Measurements from ENCODE around the gene MAST2.
"Not testable (repeated sequence)": the region's sequence is repeated elsewhere in the genome, so short reads cannot be mapped to it uniquely, and the experiment has no call there.

Gene MAST2

DNA sequence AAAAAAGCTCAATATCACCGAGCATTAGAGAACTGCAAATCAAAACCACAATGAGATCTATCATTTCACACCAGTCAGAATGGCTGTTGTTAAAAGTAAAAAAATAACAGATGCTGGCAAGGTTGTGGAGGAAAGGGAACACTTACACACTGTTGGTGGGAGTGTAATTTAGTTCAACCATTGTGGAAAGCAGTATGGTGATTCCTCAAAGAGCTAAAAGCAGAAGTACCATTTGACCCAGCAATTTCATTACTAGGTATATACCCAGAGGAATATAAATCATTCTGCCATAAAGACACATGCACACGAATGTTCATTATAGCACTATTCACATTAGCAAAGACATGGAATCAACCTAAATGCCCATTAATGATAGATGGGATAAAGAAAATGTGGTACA, 146.1 kb downstream of the MAST2 start:
- not testable (repeated sequence) for DNase-seq

DNA sequence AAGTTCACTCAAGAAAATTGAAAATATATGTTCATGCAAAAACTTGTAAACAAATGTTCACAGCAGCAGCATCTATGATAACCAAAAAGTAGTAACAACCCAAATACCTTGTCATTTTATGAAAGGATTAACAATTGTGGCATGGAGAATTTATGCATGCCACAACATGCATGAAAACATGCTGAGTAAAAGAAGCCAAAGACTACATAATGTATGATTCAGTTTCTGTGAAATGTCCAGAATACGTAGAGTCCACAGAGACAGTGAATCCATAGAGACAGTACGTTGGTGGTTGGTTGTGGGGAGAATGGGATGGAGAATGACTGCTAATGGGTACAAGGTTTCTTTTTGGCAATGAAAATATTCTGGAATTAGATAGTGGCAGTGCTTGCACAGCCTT, 148.7 kb downstream of the MAST2 start:
- no peak for DNase-seq

DNA sequence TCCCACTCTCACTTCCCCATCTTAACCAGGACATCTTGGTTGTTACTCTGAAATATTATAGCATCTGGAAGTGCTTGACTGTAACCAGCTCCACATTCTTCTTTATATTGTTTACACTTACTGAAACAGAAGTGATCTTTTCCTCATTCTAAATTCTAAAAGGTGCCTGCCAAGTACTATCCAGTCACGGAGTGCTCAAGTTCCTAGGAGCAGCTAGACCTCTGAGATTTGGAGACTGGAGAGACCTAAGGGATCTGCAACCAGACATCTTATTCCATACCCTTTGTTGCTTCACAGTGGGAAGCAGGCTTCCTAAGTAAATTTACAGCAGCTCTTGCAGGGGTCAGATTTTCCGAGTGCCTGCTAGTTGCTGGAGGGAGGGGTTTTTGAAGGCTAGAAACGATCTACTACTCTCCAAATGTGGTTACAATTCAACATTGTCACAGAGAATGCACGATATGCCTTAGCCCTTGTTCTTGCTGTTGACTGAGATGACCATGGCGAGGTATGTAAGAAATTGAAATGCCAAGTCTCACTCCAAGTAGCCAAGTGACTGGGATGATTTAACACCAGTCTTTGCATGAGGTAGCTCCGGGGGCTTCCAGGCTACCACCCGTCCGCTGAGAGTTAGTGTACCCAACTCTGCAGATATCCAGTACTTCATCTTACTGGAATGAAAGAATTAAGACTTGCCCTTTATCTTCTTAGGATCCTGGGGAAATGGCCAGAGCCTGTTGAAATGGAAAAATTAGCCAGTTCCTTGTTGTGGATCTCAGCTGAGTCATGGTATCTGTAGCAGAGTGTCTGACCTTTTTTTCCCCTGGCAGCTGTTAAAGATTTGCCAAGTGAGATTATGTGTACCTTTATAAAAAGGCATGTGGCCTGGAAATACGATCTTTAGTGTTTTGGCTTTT, 150.8 kb downstream of the MAST2 start:
- DNase-seq: no peak

DNA sequence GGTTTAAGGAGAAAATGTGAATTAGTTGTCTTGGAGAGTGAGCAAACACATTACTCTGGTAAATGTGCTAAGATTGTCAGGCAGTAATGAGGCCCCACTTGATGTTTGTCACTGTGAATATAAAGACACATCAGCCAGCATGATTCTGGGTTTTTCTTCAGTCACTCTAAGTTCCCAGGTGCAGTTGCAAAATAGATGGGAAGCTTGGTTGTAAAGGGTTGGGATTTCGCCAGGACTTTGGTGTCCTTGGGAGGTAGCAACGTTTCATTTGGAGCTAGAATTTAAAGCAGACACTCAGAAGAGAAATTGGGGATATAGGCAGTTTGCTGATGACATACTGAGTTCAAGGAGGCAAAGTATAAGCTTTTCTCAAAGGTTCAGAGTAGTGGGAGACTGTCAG, 154.3 kb downstream of the MAST2 start:
- no peak for DNase-seq

DNA sequence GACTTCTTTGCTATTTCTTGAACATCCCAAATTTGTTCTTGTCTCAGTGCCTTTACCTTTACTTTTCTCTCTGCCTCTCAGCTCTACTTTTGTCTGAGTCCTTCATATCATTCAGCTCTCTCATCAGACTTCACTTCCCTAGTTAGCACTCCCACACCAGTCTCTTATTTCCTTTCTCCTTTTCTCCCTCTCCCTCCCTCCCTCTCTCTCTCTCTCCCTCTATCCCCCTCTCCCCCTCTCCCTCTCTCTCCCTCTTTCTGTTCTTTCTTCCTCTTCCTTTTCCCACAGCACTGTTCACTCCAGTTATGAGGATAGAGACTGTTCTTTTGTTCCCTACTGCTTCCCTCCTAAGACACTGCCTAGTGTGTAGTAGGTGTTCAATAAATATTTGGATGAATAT, 154.9 kb downstream of the MAST2 start:
- DNase-seq: no peak

DNA sequence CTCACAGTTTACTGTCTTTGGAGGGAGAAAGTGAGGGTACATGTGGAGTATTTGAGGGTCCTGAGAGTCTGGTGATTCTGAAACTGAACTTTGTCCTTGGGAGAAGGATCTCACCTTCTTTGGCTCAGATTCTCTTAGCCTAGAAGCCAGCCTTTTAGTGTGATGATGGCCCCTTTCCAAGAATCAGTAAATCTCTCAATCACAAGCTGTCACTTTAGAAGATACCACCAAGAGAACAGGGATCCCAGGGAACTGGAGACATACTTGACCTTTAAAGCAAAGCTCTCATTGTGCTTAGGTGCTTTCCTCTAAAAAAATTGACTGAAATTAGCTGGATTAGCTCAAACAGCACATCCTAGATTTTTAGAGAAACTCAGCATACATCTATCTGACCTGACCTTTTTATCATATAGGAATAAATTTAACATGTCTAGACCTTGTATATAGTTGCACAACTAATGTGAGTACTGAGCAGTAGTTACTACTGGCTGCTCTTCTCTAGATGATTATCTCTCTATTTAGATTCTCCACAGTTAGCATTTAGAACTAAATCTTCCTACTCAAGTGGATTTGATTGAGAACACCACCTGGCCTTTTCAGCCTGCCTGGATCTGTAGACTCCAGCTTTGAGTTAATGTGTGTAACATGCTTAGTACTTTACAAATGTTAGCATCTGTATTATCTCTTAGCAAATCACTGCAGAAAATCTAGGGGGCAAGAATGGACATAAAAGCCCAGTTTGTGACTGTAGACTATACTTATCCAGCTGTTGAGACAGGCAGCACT, 157.7 kb downstream of the MAST2 start:
- no peak for DNase-seq

DNA sequence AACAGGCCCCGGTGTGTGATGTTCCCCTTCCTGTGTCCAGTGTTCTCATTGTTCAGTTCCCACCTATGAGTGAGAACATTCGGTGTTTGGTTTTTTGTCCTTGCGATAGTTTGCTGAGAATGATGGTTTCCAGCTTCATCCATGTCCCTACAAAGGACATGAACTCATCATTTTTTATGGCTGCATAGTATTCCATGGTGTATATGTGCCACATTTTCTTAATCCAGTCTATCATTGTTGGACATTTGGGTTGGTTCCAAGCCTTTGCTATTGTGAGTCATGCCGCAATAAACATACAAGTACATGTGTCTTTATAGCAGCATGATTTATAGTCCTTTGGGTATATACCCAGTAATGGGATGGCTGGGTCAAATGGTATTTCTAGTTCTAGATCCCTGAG, 158.5 kb downstream of the MAST2 start:
- DNase-seq: not testable (repeated sequence)

DNA sequence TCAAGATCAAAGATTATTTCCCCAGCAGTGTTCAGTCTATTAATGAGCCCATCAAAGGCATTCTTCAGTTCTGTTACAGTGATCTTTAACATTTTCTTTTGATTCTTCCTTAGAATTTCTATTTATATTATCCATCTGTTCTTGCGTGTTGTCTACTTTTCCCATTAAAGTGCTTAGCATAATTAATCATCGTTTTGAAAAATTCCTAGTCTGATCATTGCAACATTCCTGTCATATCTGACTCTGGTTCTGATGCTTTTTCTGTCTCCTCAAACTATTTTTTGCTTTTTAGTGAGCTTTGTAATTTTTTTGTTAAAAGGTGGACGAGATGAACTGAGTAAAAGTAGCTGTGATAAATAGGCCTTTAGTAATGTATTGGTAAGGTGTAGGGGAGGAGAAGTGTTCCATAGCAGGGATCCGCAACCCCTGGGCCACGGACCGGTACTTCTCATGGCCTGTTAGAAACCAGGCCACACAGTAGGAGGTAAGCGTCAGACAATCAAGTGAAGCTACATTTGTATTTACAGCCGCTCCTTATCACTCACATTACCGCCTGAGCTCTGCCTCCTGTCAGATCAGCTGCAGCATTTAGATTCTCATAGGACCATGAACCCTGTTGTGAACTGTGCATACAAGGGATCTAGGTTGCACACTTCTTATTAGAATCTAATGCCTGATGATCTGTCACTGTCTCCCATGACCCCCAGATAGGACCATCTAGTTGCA, 165.7 kb downstream of the MAST2 start:
- no peak for DNase-seq

DNA sequence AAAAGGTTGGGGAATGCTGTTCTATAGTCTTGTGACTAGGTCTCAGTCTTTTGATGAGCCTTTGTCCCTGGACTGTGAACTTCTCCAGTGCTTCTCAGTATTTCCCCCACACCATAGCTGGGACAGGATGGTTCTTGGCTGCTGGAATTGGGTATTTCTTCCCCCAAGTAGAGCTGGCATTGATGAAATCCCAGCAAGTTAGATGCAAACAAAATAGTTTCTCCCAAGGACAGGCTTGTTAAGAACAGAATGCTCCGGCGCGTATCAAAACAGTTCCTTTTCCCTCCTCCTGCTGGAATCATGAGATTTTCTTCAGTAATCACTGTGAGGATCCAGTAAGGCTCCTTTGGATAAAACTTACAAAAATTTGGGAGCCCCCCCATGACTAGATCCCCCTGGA, 166.5 kb downstream of the MAST2 start:
- no peak for DNase-seq

DNA sequence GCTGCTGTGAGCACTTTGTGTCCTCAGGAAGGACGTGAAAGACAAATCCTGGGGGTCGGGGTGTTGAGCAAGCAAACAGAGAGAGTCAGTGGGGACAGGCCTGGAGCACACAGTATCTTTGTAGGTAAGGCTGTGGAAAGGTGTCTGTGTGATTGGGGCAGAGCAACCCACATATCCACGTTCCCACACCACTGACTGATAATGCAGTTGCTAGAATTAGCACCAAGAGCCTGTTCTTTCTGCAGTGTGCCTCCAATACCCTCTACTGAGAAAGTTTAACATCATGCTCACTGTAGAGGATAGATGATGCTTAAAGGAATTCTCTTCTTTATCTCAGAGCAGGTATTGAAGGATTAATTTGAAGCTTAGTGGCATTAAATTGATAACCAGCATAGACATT, 167.9 kb downstream of the MAST2 start:
- DNase-seq: no peak

DNA sequence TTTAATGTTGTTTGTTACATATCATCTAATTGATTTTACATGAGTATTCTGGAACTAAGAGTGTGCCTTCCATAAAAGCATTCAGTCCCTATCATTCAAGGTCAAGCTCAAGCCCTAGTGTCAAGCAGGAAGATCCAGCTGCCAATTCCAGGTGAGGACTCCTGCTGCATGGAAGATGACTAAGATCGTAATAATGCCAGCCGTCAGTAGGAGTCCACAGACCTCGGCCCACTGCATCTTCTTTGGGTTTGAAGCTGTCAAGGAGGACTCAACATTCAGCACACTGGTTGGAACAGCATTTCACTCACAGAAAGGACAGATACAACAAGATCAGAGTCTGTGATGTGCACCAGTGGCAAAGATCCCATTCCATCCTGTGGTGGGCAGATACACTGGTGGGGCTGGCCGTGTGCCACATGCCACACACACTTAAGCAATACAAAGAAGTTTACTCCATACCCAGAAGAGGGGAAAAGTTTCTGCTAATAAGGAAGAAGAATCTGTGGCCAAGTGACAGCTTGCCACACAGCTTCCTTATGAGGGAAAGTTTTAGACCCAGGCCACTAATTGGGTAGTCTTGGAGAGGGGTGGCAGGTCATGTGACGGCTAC, 168.6 kb downstream of the MAST2 start:
- DNase-seq: no peak

DNA sequence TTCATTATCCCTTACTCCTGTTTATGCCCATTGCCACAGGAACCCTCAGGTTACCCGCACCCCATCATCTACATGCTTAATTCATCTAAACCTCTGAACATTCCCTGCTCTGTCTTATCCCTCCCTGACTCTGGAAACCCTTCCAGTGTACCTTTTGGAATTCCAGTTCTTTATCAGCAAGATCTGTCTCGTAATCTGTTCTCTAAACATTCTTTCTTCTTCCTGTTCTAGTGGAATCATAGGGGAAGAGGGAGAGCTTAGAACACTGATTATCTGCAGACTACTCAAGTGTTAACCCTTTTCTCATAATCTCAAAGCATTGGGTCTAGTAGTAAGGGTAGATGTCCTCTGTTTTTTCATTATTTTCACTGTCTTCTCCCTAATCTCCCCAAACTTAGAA, 169.2 kb downstream of the MAST2 start:
- DNase-seq: no peak

DNA sequence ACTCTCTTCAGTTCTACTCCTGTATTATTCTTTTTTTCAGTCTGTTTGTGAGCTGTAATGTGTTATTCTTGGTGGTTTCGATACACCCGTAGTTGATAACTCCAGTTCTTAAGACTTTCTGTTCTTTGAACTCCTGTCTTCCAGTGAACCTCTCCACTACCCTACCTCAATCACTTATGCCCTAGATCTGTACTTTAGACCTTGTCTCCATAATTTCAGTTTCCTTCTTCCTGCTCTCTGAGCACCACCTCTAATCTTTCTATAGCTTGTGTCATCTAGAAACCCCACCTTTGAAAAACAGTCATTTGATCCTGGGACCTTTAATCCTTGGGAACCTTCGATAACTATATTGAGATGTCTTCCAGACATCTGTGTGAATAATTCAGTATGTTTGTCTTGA, 169.7 kb downstream of the MAST2 start:
- no peak for DNase-seq

DNA sequence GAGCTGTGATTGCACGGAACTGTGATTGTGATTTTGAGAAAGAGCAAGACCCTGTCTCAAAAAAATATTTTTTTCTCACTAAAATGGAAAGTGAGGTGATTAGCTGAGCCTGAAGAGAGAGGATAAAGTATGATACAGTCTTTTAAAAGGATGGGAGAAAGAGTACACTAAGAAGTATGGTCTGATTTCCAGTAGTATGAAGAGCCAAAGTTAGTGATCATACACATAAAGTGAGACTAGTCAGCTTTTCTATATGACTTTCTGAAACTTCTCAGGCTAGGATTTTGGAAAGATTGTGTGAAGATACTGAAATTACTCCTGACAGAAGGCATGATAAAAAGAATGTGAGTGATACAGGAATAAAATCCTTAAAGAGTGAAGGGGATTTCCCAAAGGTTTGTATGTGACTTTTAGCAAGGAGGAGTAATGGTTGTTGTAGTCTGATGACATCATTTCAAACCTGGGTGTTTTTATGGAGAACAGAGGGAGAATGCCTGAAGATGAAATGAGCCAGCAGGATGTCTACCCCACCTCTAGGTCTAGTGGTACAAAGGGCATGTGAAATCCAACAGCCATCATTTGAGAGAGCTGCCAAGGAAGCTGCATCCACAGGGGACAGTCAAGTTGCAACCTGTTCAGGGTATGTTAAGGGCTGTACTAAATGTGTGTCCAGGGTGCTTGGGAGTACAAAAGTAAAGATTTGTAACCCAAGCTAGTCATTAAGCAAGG, 171.3 kb downstream of the MAST2 start:
- DNase-seq: no peak

DNA sequence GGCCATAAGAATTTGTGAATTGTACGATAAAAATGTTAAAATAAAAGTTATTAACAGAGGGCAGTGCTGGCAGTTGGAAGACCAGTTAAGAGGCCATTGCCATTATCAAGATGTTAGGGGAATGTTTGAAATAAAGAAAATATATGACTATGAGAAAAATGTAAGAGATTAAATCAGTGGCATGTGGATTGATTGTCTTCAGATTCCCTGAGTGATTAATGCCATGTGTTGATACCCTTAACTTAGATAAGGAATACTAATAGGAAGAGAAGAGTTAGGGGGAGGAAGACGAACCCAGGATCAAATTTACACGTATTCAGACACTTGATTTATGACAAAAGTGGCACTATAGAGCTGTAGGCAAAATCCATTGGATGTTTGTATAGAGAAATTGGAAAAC, 173.2 kb downstream of the MAST2 start:
- DNase-seq: no peak

DNA sequence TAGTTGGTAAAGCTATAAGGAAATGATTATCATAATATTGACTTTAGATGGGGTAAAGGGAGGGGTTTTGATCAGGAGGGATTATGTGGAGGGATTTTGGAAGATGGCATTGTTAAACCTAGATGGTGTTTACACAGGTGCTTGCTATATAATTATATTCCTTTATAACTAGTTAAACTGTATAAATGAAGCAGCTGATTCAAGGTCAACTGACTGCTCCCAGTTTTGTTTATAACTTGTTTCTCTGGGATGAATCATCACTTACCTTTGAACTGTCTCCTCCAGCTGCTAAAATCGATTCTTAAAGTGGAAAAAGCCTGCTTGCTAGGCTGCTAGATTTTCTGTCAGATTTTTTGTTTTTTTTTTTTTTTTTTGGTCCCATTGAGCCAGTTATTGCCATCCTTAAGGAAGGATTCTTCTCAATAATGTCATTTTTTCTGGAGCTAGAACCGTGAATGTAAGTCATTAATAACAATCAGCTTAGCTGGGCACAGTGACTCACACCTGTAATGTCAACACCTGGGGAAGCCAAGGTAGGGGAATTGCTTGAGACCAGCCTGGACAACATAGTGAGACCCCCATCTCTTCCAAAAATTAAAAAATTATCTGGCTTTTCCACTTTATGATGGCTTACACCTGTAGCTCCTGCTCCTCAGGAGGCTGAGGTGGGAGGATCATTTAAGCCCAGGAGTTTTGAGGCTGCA, 175.8 kb downstream of the MAST2 start:
- no peak for DNase-seq

DNA sequence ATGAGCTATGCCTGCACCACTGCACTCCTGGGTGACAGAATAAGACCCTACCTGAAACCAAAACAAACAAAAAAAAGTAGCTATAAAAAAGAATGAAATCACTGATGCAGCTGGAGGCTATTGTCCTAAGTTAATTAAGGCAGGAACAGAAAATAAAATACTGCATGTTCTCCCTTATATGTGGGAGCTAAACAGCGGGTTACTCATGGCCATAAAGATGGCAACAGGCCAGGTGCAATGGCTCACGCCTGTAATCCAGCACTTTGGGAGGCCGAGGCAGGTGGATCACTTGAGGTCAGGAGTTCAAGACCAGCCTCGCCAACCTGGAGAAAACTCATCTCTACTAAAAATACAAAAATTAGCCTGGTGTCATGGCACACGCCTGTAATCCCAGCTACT, 176.4 kb downstream of the MAST2 start:
- no peak for DNase-seq

DNA sequence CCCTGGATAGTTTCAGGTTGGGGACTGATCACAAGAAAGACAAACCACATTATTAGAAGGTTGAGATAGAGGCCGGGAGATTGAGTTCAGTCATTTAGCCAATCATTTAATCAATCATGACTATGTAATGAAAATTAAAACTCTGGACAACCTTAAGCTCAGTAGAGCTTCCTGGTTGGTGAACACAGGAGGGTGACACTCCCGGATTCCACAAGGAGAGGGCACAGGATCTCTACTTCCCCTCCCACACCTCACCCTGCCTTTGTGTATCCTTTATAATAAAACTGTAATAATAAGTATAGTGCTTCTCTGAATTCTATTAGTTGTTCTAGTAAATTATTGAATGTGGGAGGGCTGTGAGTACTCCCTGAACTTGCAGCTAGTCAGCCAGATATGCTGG, 178.9 kb downstream of the MAST2 start:
- DNase-seq: no peak

DNA sequence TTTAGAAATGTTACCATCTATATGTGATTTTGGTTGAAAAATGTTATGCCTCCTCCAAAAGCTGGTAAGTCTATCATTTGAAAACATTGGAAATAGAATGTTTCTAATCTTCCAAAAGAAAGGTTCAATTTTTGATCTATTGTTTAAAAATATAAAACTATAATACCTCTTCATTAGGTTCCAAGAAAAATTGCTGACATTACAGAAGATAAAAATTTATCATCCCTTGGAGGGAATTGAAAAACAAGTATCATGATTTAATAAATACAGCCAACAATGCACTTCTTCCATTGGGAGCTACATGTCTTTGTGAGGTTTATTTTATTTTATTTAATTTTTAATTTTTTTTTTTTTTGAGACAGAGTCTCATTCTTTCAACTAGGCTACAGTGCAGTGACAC, 180.6 kb downstream of the MAST2 start:
- DNase-seq: no peak

DNA sequence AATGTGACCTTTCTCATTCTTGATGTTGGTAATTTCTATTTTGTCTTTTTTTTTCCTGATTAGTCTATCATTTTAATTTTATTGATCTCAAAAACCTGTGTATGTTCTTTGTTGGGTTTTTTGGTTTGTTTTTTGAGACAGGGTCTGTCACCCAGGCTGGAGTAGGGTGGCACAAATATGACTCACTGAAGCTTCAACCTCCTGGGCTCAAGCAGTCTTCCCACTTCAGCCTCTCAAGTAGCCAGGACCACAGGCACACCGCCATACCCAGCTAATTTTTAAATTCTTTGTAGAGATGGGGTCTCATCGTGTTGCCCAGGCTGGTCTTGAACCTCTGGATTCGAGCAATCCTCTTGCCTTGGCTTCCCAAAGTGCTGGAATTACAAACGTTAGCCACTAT, 183.8 kb downstream of the MAST2 start:
- DNase-seq: no peak

DNA sequence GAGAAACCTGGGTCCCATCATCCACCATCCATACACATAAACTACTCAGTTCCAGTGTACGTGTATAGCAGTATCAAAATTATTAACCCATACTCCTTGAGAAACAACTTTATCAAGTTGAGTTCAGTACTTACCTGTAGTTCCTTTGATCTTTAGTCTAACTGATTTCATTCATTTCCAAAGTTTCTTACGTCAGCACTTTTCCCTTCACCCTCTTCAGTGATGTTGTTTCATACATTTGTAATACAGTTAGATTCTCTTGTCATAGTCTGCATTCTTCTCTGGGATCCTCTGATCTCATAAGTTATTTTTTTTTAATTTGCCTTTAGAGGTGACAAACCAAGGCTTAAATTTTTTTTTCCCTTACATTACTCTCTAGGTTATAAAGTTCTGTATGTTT, 185.8 kb downstream of the MAST2 start:
- no peak for DNase-seq

DNA sequence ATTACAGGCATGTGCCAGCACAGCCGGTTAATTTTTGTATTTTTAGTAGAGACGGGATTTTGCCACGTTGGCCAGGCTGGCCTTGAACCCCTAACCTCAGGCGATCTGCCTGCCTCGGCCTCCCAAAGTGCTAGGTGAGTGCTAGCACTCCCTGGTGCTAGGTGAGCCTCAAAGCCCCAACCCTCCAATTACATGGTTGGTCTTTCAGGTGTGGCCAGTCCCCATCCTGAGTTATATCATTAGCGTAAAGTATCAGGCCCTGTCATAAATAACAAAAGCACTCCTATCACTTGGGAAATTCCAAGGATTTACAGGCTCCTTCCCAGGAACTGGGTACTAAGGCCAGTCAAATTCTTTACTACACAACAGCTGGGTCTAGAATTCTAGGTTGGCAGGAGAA, 191.0 kb downstream of the MAST2 start:
- DNase-seq: no peak

Measured in CD4-positive, alpha-beta T cell treated with Interleukin-4 for 4 hours (primary cell).